Stimulated activated CD4-positive, alpha-beta T cell treated with anti-CD3 and anti-CD28 coated beads, Interleukin-12 subunit alpha, Interleukin-12 subunit beta, amount 100 ng/mL, for 48 hours (primary cell): Measurements from ENCODE around the gene MUC15.

ENCODE experiments used
- DNase-seq, 3 donors: peaks; one replicate each; pipeline ENCODE4 v3.0.0-alpha.2; 2020; ENCODE audit warnings: low read depth in 2 of 3, low spot score in 1 of 3

The MUC15 gene

GRCh38 chr11:26575946-26576345, 3.9 kb upstream of the MUC15 start:
- no peak for DNase-seq

- no peak for DNase-seq
Observed at GRCh38 chr11:26573896-26574295, 1.8 kb upstream of the MUC15 start.

- no peak for DNase-seq
Observed at GRCh38 chr11:26572770-26573402, 823 bp upstream of the MUC15 start.

- no peak for DNase-seq
Observed at GRCh38 chr11:26569646-26570045, 2.4 kb downstream of the MUC15 start.

- no peak for DNase-seq
Observed at GRCh38 chr11:26558190-26558589, 13.9 kb downstream of the MUC15 start.

- no peak for DNase-seq
Observed at GRCh38 chr11:26557666-26558065, 14.4 kb downstream of the MUC15 start.

GRCh38 chr11:26556582-26556981, 15.5 kb downstream of the MUC15 start:
- no peak for DNase-seq

- no peak for DNase-seq
Observed at GRCh38 chr11:26554455-26554854, 17.6 kb downstream of the MUC15 start.

- no peak for DNase-seq
Observed at GRCh38 chr11:26553182-26553581, 18.9 kb downstream of the MUC15 start.

GRCh38 chr11:26551186-26551801, 20.8 kb downstream of the MUC15 start:
- DNase-seq = no peak

GRCh38 chr11:26550022-26550421, 22.0 kb downstream of the MUC15 start:
- DNase-seq = no peak

- DNase-seq = no peak
Observed at GRCh38 chr11:26549176-26549575, 22.9 kb downstream of the MUC15 start.

GRCh38 chr11:26541870-26542269, 30.2 kb downstream of the MUC15 start:
- no peak for DNase-seq

GRCh38 chr11:26539517-26539916, 32.5 kb downstream of the MUC15 start:
- DNase-seq = no peak

GRCh38 chr11:26537341-26537740, 34.7 kb downstream of the MUC15 start:
- DNase-seq = no peak

GRCh38 chr11:26527685-26528084, 44.4 kb downstream of the MUC15 start:
- no peak for DNase-seq

- no peak for DNase-seq
Observed at GRCh38 chr11:26522912-26523610, 49.0 kb downstream of the MUC15 start.

- no peak for DNase-seq
Observed at GRCh38 chr11:26519469-26519868, 52.6 kb downstream of the MUC15 start.

- DNase-seq = no peak
Observed at GRCh38 chr11:26512196-26512595, 59.9 kb downstream of the MUC15 start.

- DNase-seq = no peak
Observed at GRCh38 chr11:26510756-26511155, 61.3 kb downstream of the MUC15 start.

- DNase-seq = no peak
Observed at GRCh38 chr11:26510164-26510563, 61.9 kb downstream of the MUC15 start.
